ENCODE measurements around the gene ORAI3.

The ORAI3 gene

GRCh38 chr16:30992931-30993816, 44.3 kb downstream of the ORAI3 start:
- DNase-seq, result no peak

GRCh38 chr16:30995927-30996323, 47.1 kb downstream of the ORAI3 start:
- DNase-seq, result no peak

- DNase-seq, result no peak
Measured at GRCh38 chr16:30996324-30996984, 47.6 kb downstream of the ORAI3 start.

- peak; percentile 56 for DNase-seq
Measured at GRCh38 chr16:30996985-30997724, 48.3 kb downstream of the ORAI3 start.

- DNase-seq, result peak; percentile 77
Measured at GRCh38 chr16:30997725-30998711, 49.1 kb downstream of the ORAI3 start.

GRCh38 chr16:30998852-30999761, 50.2 kb downstream of the ORAI3 start:
- DNase-seq, result no peak

- no peak for DNase-seq
Measured at GRCh38 chr16:31000671-31001382, 52.0 kb downstream of the ORAI3 start.

GRCh38 chr16:31001507-31002249, 52.8 kb downstream of the ORAI3 start:
- no peak for DNase-seq

GRCh38 chr16:31002250-31002700, 53.4 kb downstream of the ORAI3 start:
- no peak for DNase-seq

- DNase-seq, result no peak
Measured at GRCh38 chr16:31002862-31003341, 54.0 kb downstream of the ORAI3 start.

- DNase-seq, result no peak
Measured at GRCh38 chr16:31003744-31004143, 54.9 kb downstream of the ORAI3 start.

Data from T1000 (cell line).